GM18499 (cell line): ENCODE data around the gene GLRX5.

Source experiments
- ATAC-seq: cut with Tn5 transposase; IDR thresholded peaks from one replicate; pipeline ENCODE4 v1.9.1; 2021; ENCODE audit warnings: moderate number of reproducible peaks; ENCODE audit not compliant: insufficient read depth, unreplicated experiment

The GLRX5 gene

GRCh38 chr14:95531969-95532368 is 2.9 kb upstream of the GLRX5 start:
- no peak for ATAC-seq

GRCh38 chr14:95533391-95533821 is 1.4 kb upstream of the GLRX5 start:
- no peak for ATAC-seq

GRCh38 chr14:95533822-95534221 is 1.0 kb upstream of the GLRX5 start:
- ATAC-seq = no peak

GRCh38 chr14:95535226-95536021 is 574 bp downstream of the GLRX5 start:
- ATAC-seq = no peak

GRCh38 chr14:95536036-95536593 is 1.3 kb downstream of the GLRX5 start:
- ATAC-seq = no peak

- ATAC-seq = no peak
These were observed 1.8 kb downstream of the GLRX5 start for GRCh38 chr14:95536671-95537070.

GRCh38 chr14:95537298-95538089 is 2.6 kb downstream of the GLRX5 start:
- no peak for ATAC-seq

GRCh38 chr14:95538801-95539509 is 4.1 kb downstream of the GLRX5 start:
- ATAC-seq = no peak

- no peak for ATAC-seq
These were observed 5.5 kb downstream of the GLRX5 start for GRCh38 chr14:95540236-95540855.

- ATAC-seq = no peak
These were observed 6.5 kb downstream of the GLRX5 start for GRCh38 chr14:95541346-95541745.

- no peak for ATAC-seq
These were observed 7.4 kb downstream of the GLRX5 start for GRCh38 chr14:95541932-95542930.

GRCh38 chr14:95543021-95543420 is 8.2 kb downstream of the GLRX5 start:
- ATAC-seq = no peak

- ATAC-seq = no peak
These were observed 9.7 kb downstream of the GLRX5 start for GRCh38 chr14:95544588-95544987.

- ATAC-seq = no peak
These were observed 10.8 kb downstream of the GLRX5 start for GRCh38 chr14:95545515-95546168.

- no peak for ATAC-seq
These were observed 12.4 kb downstream of the GLRX5 start for GRCh38 chr14:95547272-95547625.

- no peak for ATAC-seq
These were observed 12.9 kb downstream of the GLRX5 start for GRCh38 chr14:95547626-95548327.

- ATAC-seq = no peak
These were observed 13.6 kb downstream of the GLRX5 start for GRCh38 chr14:95548328-95548929.
